Neural progenitor cell (in vitro differentiated cells): ENCODE data around the gene LTBP2. TPM values are rescaled to one million over a fixed set of nuclear protein-coding genes. Genes with fewer than 3 reads are reported as not detected.
A peak's percentile ranks its signal among the peaks of the same experiment; 100 is the strongest.

ENCODE experiments used
- DNase-seq: peaks from one replicate; pipeline ENCODE4 v3.0.0-alpha.2; 2016; ENCODE audit warnings: low spot score
- H2AFZ ChIP-seq: fragments of 200-600 bp; sonication (generic); replicated peaks from 2 replicates; pipeline ENCODE4 v1.6.1; 2016; ENCODE audit warnings: antibody characterized with exemption
- H3F3A ChIP-seq: fragments of 200-600 bp; sonication (generic); 2 replicates; pipeline ENCODE4 v1.6.1; 2016; ENCODE audit warnings: antibody characterized with exemption, low read depth
- H3K27ac ChIP-seq: fragments of 200-600 bp; sonication (generic); 2 replicates; pipeline ENCODE4 v1.5.1; 2016; ENCODE audit warnings: mild to moderate bottlenecking
- H3K27me3 ChIP-seq: fragments of 200-600 bp; sonication (generic); 2 replicates; pipeline ENCODE4 v1.6.1; 2016; ENCODE audit warnings: mild to moderate bottlenecking, moderate library complexity
- H3K36me3 ChIP-seq: fragments of 200-600 bp; sonication (generic); 2 replicates; pipeline ENCODE4 v1.5.1; 2016
- H3K4me1 ChIP-seq: fragments of 200-600 bp; sonication (generic); 2 replicates; pipeline ENCODE4 v1.6.1; 2016; ENCODE audit warnings: mixed run types
- H3K4me2 ChIP-seq: fragments of 200-600 bp; sonication (generic); 2 replicates; pipeline ENCODE4 v1.6.1; 2016
- H3K4me3 ChIP-seq: fragments of 200-600 bp; sonication (generic); 2 replicates; pipeline ENCODE4 v1.5.1; 2016
- H3K79me2 ChIP-seq: fragments of 200-600 bp; sonication (generic); 2 replicates; pipeline ENCODE4 v1.6.1; 2016; ENCODE audit warnings: low read depth
- H3K9ac ChIP-seq: fragments of 200-600 bp; sonication (generic); 2 replicates; pipeline ENCODE4 v1.6.1; 2016
- H3K9me3 ChIP-seq: fragments of 200-600 bp; sonication (generic); 2 replicates; pipeline ENCODE4 v1.5.1; 2016; ENCODE audit warnings: low read depth
- H4K20me1 ChIP-seq: fragments of 200-600 bp; sonication (generic); 2 replicates; pipeline ENCODE4 v1.6.1; 2016; ENCODE audit warnings: low read depth
- H3K27ac Mint-ChIP-seq: 3 replicates; pipeline ENCODE4 v1.8.0; 2021; ENCODE audit warnings: mixed read lengths
- H3K27me3 Mint-ChIP-seq: 2 replicates; pipeline ENCODE4 v1.8.0; 2022; ENCODE audit warnings: low read depth, mild to moderate bottlenecking, inconsistent platforms, moderate library complexity, mixed read lengths; ENCODE audit not compliant: insufficient read depth
- H3K36me3 Mint-ChIP-seq: 3 replicates; pipeline ENCODE4 v1.8.0; 2021; ENCODE audit warnings: mixed read lengths
- H3K4me1 Mint-ChIP-seq: 3 replicates; pipeline ENCODE4 v1.8.0; 2021; ENCODE audit warnings: mixed read lengths
- H3K4me3 Mint-ChIP-seq: 3 replicates; pipeline ENCODE4 v1.8.0; 2021; ENCODE audit warnings: mild to moderate bottlenecking, moderate library complexity, mixed read lengths
- H3K9me3 Mint-ChIP-seq: 3 replicates; pipeline ENCODE4 v1.8.0; 2020; ENCODE audit warnings: mixed read lengths
- EZH2 ChIP-seq: fragments of 200-600 bp; sonication (generic); IDR thresholded peaks from 2 replicates; pipeline ENCODE4 v1.6.1; 2017; ENCODE audit warnings: antibody characterized with exemption, mild to moderate bottlenecking, moderate library complexity
- EZH2phosphoT487 ChIP-seq: fragments of 200-600 bp; sonication (generic); IDR thresholded peaks from 2 replicates; pipeline ENCODE4 v1.6.1; 2017; ENCODE audit warnings: antibody characterized with exemption
- total RNA-seq: library from RNA; depleted of rRNA; stranded (reverse); fragments of >200 nt; gene quantifications from 2 replicates; pipeline ENCODE4 v1.2.3, GENCODE V29; 2015; ENCODE audit warnings: low replicate concordance
- TF ChIP-seq, protein P1 (sequence below): fragments of 200-600 bp; sonication (generic); IDR thresholded peaks from 2 replicates; pipeline ENCODE4 v1.5.1; 2017; ENCODE audit warnings: antibody characterized with exemption, mild to moderate bottlenecking

The LTBP2 gene
- total RNA-seq, 1 donor from 2014 or later: 0.43 TPM

- TF ChIP-seq EZH2: no peak
- no peak for TF ChIP-seq EZH2phosphoT487
- TF ChIP-seq, protein P1, sequence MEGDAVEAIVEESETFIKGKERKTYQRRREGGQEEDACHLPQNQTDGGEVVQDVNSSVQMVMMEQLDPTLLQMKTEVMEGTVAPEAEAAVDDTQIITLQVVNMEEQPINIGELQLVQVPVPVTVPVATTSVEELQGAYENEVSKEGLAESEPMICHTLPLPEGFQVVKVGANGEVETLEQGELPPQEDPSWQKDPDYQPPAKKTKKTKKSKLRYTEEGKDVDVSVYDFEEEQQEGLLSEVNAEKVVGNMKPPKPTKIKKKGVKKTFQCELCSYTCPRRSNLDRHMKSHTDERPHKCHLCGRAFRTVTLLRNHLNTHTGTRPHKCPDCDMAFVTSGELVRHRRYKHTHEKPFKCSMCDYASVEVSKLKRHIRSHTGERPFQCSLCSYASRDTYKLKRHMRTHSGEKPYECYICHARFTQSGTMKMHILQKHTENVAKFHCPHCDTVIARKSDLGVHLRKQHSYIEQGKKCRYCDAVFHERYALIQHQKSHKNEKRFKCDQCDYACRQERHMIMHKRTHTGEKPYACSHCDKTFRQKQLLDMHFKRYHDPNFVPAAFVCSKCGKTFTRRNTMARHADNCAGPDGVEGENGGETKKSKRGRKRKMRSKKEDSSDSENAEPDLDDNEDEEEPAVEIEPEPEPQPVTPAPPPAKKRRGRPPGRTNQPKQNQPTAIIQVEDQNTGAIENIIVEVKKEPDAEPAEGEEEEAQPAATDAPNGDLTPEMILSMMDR: no peak
- Histone ChIP-seq H2AFZ (no peak overlapping the region), H3K27me3 (no peaks in the 10 kb centered on the region), H3F3A (peaks cover 7% of the 10 kb centered on the region), H3K9ac (no peak overlapping the region), H3K4me1 (no peaks in the 10 kb centered on the region), H3K36me3 (no peaks in the 10 kb centered on the region), H3K27ac (no peak overlapping the region), H4K20me1 (no peaks in the 10 kb centered on the region), H3K9me3 (no peaks in the 10 kb centered on the region), H3K4me2 (no peak overlapping the region), H3K79me2 (no peaks in the 10 kb centered on the region), H3K4me3 (no peak overlapping the region)
- Mint-ChIP-seq H3K36me3 (no peaks in the 10 kb centered on the region), H3K27ac (no peak overlapping the region), H3K4me3 (no peak overlapping the region), H3K27me3 (peaks cover 6% of the 10 kb centered on the region), H3K4me1 (peaks cover 27% of the 10 kb centered on the region), H3K9me3 (no peaks in the 10 kb centered on the region)
- DNase-seq: no peak
Observed at GRCh38 chr14:74567646-74568379, 44.2 kb downstream of the LTBP2 start.

DNA sequence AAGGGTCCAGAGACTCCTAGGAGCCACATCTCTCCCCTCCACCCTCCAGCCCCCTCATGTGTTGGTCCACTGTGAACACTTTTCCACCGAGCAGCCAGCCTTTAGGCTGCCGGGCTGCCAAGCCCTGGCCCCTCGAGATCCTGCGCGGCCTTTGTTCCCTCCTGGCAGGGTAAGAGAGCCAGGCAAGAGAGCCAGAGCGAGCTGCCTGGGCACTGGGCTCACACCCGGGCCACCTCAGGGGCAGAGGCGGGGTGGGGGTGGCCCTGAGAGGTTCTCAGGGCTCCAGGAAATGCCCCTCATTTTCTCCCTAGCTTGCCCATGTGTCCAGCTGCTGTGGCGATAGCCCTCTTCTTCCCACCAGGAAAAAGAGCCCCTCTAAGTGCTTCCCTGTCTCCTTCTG is 44.8 kb downstream of the LTBP2 start:
- no peak overlapping the region for H2AFZ ChIP-seq
- H3K4me3 ChIP-seq: no peak overlapping the region
- no peak overlapping the region for H3K4me2 ChIP-seq
- H3K9ac ChIP-seq: no peak overlapping the region
- no peaks in the 10 kb centered on the region for H3K4me1 ChIP-seq
- Mint-ChIP-seq H3K4me3 (no peak overlapping the region), H3K4me1 (peaks cover 22% of the 10 kb centered on the region), H3K36me3 (no peaks in the 10 kb centered on the region), H3K27ac (no peak overlapping the region), H3K27me3 (peaks cover 6% of the 10 kb centered on the region), H3K9me3 (no peaks in the 10 kb centered on the region)
- peaks cover 7% of the 10 kb centered on the region for H3F3A ChIP-seq
- no peaks in the 10 kb centered on the region for H3K36me3 ChIP-seq
- H3K79me2 ChIP-seq: no peaks in the 10 kb centered on the region
- H3K27me3 ChIP-seq: no peaks in the 10 kb centered on the region
- no peak for DNase-seq
- no peaks in the 10 kb centered on the region for H3K9me3 ChIP-seq
- H4K20me1 ChIP-seq: no peaks in the 10 kb centered on the region
- H3K27ac ChIP-seq: no peak overlapping the region
- TF ChIP-seq, protein P1: no peak
- no peak for TF ChIP-seq EZH2
- TF ChIP-seq EZH2phosphoT487: no peak

DNA sequence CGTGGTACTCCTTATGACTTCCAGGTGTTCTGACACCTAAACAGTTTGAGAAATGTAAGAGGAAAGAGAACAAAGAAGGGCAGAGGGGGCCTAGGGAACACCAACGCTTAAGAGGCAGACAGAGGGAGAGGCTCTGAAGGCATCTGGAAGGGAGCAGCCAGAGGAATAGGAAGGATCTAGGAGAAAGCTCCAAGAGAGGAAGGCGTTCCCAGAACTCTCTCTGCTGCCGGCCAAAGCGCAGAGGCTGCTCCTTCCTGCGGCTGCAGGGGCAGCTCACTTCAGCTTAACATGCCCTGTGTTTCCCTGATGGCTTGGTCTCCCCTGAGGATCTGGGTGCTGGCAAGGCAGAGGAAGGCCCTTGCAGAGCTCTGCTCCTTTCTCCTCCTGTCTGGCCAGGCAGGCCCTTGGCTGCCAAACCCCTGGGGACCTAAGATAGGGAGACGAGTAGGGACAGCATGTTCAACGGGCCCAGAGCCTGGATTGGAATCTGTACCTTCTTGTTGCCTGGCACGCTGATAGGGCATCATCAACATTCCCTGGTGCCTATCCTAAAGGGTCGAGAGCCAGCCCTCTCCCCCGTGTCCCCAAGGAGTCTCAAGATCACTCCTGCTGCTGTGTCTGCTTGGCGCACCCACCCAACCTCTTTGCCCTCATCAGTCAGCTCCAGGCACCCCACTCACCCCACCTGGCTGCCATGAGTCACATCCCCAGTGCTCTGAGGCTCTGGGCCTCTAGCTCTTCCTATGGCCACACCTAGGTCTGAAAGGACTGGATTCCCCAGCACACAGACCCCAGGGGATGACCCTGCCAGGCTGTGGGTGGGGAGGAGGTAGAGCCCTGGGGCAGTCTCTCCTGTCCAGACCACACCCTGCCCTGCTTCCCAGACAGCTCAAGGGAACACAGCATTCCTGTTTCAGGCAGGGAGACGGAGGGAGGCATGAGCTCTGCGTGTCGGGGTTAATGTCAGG is 45.6 kb downstream of the LTBP2 start:
- no peak overlapping the region for H3K4me2 ChIP-seq

More for the DNA sequence above, 45.6 kb downstream of the LTBP2 start:
- H2AFZ ChIP-seq: peak overlapping the region; percentile 40
- H3K4me1 Mint-ChIP-seq: peaks cover 14% of the 10 kb centered on the region
- TF ChIP-seq EZH2 (no peak), EZH2phosphoT487 (no peak)
- TF ChIP-seq, protein P1: no peak
- no peaks in the 10 kb centered on the region for H3K27me3 ChIP-seq
- peaks cover 6% of the 10 kb centered on the region for H3K27me3 Mint-ChIP-seq
- no peak overlapping the region for H3K27ac ChIP-seq
- H3K9ac ChIP-seq: no peak overlapping the region
- no peaks in the 10 kb centered on the region for H4K20me1 ChIP-seq
- H3K27ac Mint-ChIP-seq: peak overlapping the region; percentile 86
- no peak for DNase-seq
- H3K79me2 ChIP-seq: no peaks in the 10 kb centered on the region
- peaks cover 7% of the 10 kb centered on the region for H3F3A ChIP-seq
- no peak overlapping the region for H3K4me3 Mint-ChIP-seq
- no peaks in the 10 kb centered on the region for H3K4me1 ChIP-seq
- no peaks in the 10 kb centered on the region for H3K9me3 Mint-ChIP-seq
- H3K9me3 ChIP-seq: no peaks in the 10 kb centered on the region
- H3K4me3 ChIP-seq: no peak overlapping the region
- H3K36me3 ChIP-seq: no peaks in the 10 kb centered on the region
- H3K36me3 Mint-ChIP-seq: no peaks in the 10 kb centered on the region
